Right renal cortex interstitium (tissue), 3 donors: ENCODE results near the gene KRTAP5-6. TPM values are rescaled to one million over a fixed set of nuclear protein-coding genes. Genes with fewer than 3 reads are reported as not detected.

Experiments
- DNase-seq, 3 donors: peaks; one replicate each; pipeline ENCODE4 v3.0.0-alpha.2; 2013; ENCODE audit warnings: low read depth in 3 of 3, low spot score in 2 of 3
- polyA plus RNA-seq, 3 donors: library from polyadenylated mRNA; unstranded; fragments of 120-200 nt; gene quantifications; one replicate each; pipeline ENCODE4 v1.2.1, GENCODE V29; 2013; ENCODE audit not compliant: insufficient read length in 3 of 3

Gene KRTAP5-6
- polyA plus RNA-seq, 3 donors = not detected

DNA sequence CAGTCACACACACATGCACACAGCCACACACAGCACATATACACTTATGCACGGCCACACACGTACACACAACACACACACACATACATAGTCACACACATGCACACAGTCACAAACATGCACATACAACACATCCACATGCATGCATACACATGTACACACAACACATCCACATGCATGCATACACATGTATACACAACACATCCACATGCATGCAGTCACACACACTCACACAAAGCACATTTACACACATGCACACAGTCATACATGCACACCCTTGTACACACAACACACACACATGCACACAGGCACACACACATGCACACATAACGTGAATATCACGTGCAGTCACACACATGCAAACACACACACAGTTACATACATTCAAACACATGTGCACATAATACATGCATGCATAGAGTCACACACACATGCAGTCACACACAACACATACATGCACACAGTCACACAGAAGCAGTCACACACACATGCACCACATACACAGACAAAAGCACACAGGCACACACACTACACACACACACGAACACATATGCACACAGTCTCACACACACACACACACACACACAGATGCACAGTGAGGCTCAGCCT lies 34.6 kb downstream of the KRTAP5-6 start:
- no peak for DNase-seq

DNA sequence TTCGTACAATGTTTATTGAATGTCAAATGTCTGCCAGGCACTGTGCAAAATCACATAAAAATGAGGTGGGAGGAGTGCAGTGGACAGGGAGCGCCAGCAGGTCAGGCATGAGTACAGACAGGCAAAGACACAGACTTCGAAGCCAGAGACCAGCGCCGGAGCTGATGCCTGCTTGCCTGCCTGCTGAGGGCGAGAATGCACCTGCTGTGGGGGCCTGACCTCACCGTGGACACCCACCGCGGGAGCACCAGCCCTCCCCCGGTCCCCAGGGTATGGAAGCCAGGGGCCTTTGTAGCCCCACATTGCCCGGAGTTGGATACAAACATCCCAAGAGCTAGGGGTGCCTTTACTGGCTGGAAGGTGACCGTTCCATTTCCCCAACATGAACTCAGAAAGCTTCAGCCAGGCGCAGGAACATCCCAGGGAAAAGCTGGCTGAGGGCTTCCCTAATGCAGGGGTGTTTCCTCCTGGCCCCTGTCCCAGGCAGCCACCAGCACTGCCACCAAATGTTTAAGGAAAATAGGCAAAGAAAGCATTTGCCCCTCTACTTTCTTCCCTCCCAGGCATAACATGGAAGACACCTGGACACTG lies 35.5 kb downstream of the KRTAP5-6 start:
- no peak for DNase-seq

DNA sequence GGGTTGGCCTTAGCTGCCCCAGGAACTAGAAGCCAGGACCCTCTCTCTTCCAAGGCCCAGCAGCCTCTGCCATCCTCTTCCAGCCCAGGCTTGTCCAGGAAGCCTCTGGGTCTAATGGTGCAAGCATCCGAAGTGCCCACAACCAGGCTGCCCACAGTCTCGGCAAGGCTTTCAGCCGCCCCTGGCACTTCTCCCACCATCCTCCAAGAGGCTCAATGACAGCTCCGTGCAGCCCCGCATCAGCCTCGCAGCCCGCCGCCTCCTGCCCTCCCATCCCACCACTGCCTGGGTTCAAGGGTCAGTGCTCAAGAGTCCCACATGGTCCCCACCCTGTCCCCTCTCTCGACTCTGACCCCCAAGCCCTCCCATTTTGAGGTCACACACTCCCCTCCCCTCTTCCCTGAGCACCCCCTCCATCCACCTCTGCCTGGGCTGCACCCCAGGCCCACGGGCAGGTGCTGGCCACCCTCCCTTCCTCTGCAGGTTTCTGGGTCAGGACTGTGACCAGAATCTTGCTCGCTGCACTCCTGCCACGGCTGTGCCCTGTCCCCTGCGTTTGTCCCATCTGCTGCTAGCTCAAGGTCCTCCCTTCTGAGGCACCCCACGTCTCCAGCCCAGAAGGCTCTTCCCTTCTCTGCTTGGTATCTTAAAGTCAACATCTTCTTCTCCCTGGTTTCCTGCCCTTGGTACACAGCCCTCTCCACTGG lies 36.2 kb downstream of the KRTAP5-6 start:
- DNase-seq = no peak

DNA sequence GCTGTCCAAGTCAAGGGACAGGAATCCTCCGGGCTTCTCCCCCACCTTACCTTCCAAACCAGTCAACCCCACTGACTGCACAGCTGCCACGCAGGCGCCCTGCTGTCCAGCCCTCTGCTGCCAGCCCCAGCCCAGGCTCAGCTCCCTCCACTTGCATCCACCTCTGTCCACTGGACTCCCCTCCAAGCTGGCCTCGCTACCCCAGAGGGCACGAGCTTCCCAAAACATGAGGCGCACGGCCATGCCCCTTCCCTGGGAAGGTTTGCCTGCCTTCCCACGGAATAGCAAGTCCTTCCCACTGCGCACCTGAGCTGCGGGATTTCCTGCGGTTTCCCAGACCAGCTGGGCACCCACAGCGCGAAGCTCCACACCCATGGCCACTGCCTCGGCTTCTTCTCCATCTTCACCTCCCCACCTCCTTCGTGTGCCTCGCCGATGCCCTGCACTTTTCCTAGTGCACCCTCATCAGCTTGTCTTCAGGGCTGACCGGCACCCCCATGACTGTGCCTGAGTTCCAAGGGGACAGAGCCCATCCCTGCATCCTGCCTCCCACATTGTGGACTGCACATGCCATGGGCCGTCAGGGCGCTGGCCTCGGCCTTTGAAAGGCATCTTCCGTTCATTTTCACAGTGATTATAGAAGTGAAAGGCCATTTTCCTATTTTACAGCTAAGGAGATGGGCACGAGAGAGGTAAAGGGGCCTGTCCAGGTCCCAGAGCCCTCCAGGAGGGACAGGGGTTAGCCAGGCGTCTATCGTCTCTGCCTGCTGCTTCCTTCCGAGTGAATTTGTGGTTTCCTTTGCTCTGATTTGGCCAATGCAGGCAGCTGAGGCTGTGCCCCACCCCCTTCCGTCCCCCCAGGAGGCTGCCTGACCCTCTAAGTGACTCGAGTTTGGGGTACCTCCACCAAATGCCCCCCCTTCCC lies 37.0 kb downstream of the KRTAP5-6 start:
- DNase-seq = no peak

DNA sequence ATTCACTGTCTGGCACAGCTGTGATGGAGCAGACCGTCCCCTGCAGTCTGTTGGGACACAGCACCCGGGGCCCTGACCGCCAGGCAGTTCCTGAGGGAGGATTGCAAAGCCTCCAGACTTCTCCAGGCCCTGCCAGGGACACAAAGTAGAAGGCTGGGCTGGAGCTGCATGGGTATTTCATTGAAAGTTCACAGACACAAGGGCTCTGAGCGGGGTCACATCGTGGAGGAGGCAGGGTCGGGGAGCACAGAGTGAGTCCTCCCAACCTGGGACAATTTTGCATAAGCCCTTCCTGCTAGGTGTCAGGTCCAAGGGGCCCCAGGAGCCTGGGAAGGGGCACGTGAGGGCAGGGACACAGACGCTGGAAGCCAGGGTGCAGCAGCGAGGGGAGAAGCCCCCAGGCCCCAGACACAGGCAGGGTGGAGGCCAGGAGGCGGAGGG lies 37.7 kb downstream of the KRTAP5-6 start:
- no peak for DNase-seq

DNA sequence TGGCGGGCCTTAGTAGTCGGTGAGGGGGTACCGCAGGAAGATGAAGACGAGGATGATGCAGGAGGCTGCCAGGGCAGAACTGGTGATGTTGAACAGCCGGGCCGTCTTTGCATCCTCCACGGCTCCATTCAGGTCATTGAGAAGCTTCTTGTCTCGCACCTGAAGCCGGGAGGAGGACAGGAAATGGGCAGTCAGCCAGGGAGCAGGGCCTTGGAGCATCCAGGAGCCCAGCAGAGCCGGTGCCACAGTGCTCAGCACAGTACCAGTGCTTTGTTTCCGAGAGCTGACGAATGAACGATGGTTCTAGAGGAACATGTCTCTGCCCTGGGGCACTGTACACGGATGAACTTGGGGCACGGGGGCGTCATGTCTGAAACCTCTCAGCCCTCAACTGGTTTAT lies 38.3 kb downstream of the KRTAP5-6 start:
- DNase-seq = no peak

DNA sequence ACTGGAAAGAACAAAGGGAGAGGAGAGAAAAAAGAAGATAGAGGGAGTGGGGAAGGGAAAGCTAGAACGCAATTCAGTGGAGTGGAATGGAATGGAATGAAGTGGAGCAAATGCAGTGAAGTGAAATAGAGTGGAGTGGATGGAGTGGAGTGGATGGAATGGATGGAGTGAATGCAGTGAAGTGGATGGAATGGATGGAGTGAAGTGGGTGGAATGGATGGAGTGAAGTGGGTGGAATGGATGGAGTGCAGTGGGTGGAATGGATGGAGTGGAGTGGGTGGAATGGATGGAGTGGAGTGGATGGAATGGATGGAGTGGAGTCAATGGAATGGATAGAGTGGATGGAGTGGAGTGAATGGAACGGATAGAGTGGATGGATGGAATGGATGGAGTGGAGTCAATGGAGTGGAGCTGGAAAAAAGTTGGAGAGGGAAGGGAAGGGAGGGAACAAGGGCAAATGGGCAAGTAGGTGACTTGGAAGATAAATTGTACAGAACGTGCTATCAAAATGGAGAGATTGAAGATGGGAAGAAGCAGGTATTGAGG lies 39.5 kb downstream of the KRTAP5-6 start:
- no peak for DNase-seq

DNA sequence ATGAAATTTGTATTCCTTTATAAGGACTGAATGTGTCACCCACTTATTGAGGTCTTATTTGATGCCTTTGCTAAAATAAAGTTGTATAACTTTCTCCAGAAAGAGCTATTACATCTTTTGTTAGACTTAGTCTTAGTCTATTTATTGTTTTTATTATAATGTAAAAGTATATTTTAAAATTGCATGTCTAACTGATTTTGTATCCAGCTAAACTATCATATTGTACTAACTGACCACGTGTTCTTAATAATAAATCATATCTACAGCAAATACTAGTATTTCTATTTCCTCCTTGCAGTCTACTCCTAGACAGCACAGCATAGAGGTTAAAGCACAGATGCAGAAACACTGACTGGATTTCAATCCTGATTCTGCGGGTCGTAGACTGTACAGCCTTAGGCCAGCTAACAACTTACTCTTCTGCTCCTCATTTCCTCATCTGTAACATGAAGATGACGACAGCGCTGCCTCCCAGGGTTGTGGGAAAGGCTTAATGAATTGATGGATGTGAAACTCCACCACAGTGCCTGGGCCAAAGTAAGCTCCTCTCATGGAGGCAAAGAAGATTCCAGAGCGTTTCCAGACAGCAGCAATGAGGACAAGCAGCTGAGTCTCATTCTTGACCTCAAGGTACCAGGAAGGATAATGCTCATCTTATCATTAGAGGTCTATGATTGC lies 40.2 kb downstream of the KRTAP5-6 start:
- no peak for DNase-seq

DNA sequence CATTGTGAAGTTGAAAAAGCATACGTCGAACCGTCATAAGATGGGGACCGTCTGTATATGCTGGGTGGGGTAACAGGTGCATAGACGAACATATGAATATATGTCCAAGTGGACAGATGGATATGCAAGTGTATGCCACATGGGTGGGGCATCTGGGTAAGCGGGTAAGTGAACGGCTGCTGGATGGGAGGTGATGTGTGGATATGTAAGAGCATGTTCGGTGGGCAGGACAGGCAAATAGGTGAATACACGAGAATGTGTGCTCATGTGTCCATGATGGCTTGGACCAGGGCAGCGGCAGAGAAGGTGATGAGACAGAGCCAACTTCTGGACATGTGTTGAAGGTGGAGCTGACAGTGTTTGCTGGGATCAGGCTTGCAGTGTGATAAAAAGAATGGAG lies 41.4 kb downstream of the KRTAP5-6 start:
- no peak for DNase-seq

DNA sequence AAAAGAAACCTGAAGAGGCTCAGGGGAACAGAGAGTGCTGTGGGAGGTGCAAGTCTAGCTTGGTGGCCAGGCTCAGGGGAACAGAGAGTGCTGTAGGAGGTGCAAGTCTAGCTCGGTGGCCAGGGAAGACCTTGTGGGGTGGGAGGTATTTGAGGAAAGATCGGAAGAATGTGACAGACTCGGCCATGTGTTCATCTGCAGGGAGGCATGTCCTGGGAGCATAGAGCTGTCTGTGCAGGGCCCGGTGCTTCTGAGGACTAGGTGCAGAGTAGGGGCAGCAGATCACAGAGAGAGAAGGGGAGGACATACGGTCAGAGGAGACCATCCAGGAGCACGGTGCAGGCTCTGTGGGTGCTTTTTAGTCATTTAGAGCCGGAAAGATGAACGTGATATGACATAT lies 42.6 kb downstream of the KRTAP5-6 start:
- DNase-seq = no peak

DNA sequence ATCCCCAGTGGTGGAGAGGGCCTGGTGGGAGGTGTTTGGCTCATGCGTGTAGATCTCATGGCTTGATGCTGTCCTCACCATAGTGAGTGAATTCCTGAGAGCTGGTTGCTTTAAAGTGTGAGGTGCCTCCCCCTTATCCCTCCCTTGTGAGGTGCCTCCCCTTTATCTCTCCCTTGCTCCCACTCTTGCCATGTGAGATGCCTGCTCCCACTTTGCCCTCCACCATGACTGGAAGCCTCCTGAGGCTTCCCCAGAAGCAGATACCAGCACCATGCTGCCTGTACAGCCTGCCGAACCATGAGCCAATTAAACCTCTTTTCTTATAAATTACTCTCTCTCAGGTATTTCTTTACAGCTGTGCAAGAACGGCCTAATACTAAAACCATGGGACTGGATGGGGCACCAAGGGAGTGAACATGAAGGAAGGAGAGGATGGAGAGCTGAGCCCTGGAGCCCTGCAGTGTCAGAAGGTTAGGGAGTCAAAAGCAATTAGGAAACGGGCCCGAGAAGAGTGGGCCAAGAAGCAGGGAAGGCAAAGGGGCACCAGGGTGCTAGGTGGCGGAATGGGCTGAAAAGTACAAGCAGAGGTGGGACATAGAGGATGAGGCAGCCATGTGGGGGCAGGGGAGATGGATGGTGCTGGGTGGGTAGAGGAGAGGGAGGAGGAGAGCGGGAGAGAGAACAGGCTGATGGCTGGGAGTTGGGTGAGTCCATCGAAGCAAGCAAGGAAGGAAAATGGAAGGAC lies 44.0 kb downstream of the KRTAP5-6 start:
- DNase-seq = no peak

DNA sequence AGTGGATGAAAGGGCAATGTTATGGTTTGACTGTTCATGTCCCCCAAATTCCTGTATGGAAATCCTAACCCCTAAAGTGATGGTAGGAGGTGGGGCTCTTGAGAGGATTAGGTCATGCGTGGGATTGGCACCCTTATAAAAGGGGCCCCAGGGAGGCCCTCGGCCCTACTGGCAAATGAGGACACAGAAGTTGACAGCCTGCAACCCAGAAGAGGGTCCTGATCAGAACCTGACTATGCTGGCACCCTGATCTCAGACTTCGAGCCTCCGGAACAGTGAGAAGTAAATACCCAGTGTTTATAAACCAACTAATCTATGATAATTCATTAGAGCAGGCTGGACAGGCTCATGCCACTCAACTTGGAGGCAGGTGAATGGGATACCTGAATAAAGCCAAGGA lies 44.7 kb downstream of the KRTAP5-6 start:
- DNase-seq = no peak

DNA sequence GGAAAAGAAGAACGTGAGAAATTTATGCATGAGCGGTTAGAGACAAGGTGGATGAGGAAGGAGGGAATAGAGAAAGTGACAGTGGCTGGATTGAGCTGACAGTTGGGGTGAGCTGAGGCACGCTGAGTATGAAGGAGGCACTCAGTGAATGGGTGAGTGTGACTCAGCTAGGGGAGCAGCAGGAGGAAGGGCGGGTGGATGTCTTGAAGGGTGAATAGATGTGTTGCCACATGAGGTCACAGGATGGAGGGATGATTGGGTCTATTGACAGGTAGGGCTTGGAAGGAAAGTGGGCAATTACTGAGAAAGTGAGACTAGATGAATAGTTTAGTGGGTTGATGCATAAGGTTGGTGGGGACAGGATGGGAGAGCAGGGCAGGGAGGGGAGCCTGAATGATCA lies 45.4 kb downstream of the KRTAP5-6 start:
- no peak for DNase-seq

DNA sequence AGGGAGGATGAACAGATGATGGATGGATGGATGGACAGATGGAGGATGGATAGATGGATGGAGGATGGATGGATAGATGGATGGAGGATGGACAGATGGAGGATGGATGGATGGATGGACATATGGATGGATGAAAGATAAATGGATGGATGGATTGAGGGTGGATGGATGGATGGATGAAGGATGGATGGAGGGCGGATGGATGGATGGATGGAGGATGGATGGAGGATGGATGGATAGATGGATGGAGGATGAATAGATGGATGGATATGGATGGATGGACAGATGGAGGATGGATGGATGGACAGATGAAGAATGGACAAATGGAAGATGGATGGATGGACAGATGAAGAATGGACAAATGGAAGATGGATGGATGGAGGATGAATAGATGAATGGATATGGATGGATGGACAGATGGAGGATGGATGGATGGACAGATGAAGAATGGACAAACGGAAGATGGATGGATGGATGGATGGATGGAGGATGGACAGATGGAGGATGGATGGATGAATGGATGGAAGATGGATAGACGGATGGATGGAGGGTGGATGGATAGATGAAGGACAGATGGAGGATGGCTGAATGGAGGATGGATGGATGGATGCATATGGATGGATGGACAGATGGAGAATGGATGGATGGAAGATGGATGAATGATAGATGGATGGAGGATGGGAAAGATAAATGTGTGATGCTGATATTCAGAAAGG lies 46.0 kb downstream of the KRTAP5-6 start:
- no peak for DNase-seq

DNA sequence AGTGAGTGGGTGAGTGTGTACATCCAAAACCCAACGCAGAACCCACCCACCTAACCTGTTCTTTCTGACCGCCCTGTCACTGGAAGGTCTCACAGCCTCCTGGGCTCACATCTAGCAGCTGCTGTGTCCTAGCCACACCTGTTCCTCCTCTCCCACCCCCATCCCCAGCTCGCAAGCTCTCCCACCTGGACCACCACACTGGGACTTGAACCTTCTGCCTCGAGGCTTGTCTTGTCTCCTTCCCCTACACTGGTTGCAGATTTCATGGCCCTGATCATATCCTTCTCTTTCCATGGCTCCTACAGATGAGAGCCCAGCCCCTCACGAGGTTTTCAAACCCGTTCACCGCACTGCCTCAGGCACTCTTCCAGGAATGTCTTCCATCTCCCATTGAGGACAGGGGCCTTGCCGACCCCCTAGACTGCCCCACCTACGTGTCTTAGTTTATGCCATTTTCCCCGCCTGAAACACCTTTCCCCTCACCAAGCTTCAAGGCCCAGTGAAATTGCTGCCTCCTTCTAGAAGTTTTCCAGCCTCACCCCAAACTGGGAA lies 46.7 kb downstream of the KRTAP5-6 start:
- no peak for DNase-seq

DNA sequence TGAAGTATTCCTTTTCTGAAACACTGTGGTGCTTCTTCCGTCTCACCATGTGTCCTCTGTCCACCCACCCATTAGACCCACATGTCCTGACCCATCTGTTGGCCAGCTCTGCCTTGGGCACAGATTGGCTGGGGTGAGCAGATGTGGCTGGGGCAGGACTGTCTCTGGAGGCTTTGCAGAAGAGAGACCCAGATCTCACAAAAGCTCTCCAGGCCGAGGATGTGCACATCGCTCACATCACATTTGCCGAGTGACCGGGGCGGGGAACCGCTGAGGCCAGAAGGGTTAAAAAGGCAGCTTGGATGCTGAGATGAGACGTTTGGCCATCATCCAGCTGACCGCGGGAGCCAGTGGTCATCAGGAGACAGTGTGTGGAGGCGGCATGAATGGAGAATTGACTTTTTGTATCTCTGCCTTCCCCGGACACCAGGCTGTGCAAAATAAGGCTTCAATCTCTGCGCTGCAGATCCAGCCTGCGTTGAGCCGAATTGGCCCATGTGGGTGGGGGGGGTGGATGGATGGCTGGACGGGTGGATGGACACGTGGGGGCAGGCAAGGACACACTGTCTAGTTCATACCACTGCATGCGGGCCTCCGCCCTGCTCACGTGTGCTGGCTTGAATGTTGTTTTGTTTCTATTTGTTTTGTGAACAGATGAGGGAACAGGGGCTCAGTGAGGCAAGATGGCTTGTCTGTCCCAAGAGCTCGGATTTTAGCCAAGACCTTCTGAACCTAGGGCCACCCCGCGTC lies 47.3 kb downstream of the KRTAP5-6 start:
- no peak for DNase-seq

DNA sequence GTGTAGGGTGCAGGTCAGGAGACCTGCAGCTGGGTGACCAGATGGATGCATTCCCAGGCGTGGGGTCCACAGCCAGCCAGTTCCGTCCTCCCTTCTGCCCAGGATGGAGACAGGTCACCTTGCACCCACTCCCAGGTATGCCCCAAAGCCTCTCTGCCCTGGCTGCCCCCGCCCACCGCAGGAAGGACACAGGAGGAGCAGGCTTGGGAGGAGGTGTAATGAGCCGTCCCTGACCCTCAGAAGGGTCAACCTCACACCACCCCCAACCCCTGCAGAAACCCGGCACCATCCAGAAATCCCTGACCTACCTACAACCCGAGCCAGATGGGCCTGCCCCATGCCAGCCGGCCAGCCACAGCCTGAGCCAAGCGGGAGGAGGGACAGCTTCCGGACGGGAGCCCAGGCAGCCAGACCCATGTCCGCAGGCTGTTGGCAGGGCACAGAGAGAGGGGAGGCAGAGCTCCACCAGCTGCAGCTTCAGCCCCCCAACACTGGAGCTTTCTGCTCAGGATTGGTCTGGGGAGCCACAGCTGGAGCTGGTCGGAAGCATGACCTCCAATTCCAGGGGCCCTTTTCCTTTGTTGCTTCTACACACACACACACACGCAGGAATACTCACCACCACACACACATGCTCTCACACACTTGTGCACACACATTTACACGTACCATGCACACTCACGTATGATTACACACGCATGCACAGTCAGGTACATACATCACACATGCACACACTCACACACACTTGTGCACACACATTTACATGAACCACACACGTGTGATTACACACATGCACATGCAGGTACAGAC lies 48.1 kb downstream of the KRTAP5-6 start:
- DNase-seq = no peak
